HG03039 (cell line): ENCODE results near the gene LY9.

ENCODE experiments used
- ATAC-seq: cut with Tn5 transposase; IDR thresholded peaks from one replicate; pipeline ENCODE4 v1.9.1; 2021; ENCODE audit warnings: mild to moderate bottlenecking, moderate library complexity; ENCODE audit not compliant: unreplicated experiment

LY9 gene

DNA sequence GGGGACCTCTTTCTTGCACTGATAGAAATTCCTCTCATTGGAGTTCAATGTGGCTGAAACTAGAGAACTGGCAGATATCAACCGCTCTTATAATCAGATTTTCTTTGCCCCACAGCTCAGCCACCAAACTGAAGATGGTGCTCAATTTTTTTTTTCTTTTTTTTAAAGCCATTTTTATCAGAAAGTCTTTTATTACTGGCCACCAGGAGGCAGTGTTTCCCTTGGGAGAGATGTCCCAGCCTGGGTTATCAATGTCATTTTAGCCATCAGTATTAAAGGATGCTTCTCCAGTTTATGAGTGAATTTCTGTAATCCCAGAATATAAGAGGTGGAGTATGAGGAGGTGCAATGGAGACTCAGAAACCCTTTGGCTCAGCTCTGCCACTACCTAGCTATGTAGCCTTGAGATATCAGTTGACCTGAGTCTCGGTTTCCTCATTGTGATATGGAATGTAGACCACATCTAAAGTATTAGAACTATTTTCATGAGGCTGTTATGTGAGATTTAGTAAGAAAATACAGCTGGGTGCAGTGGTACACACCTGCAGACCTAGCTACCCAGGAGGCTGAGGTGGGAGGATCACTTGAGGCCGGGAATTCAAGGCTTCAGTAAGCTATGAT, 39.1 kb downstream of the LY9 start:
- no peak for ATAC-seq

DNA sequence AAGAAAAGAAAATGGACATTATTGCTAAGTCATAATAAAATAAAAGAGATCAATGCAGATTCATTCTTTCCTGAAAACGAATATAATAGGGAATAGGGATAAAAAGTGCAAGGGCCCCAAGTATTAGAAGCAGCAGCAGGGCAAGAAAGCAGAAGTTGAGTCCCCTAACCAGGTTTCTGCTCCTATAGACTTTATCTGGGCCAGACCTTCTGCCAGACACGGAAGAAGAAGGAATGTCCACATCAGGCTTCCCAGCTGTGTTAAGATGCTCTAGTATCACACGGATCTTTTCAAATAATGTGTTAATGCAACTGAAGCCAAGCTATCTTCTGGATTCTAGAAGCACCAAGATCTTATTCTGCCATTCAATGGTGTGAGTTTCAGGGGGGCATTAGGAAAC, 39.8 kb downstream of the LY9 start:
- ATAC-seq: no peak

- no peak for ATAC-seq
Measured at GRCh38 chr1:160836561-160836960, 40.6 kb downstream of the LY9 start.

GRCh38 chr1:160836981-160837557, 41.1 kb downstream of the LY9 start:
- ATAC-seq: no peak

- ATAC-seq: peak; percentile 76
Measured at GRCh38 chr1:160837558-160838205, 41.7 kb downstream of the LY9 start.

- ATAC-seq: no peak
Measured at GRCh38 chr1:160838888-160839287, 42.9 kb downstream of the LY9 start.

DNA sequence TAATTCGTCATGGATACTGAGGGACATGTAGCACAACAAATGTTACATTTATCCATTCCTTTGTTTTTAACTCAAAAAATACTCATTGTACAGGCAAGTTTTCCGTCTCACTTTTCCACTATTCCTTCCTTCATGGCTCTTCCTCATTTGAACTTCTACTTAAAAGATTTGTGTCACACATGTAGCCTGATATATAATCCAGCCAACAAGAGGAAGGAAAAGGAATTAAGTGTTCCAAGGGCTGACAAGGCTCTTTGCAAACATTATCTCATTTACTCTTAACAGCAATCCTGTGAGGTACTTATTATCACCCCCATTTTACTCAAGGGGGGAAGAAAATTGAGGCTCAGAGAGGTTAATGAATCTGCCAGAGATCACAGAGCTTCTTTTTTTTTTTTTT, 43.8 kb downstream of the LY9 start:
- ATAC-seq: no peak

- ATAC-seq: no peak
Measured at GRCh38 chr1:160841079-160841478, 45.1 kb downstream of the LY9 start.

- no peak for ATAC-seq
Measured at GRCh38 chr1:160844447-160845232, 48.7 kb downstream of the LY9 start.

DNA sequence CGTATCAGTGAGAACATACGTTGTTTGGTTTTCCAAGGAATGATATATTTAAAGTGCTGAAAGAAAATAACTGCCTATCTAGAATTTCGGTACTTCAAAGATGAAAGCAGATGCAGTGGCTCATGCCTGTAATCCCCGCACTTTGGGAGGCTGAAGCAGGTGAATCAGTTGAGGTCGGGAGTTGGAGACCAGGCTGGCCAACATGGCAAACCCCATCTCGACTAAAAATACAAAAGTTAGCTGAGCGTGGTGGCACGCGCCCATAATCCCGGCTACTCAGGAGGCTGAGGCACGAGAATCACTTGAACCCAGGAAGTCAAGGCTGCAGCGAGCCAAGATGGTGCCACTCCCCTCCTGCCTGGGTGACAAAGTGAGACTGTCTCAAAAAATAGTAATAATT, 50.3 kb downstream of the LY9 start:
- no peak for ATAC-seq

GRCh38 chr1:160850541-160850940, 54.6 kb downstream of the LY9 start:
- no peak for ATAC-seq

DNA sequence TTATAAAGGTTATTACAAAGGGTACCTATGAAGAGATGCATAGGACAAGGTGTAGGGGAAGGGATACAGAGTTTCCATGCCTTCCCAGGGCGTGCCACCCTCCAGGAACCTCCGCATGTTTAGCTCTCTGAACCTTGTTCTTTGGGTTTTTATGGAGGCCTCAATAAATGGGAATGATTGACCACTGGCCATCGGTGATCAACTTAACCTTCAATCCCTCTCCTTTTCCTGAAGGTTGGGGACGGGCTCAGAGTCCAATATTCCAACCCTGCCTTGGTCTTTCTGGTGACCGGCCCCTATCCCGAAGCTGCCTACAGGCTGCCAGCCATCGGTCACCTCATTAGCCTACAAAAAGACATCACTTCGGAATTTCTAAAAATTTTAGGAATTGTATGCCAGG, 55.0 kb downstream of the LY9 start:
- ATAC-seq: no peak

GRCh38 chr1:160853014-160853413, 57.0 kb downstream of the LY9 start:
- no peak for ATAC-seq

DNA sequence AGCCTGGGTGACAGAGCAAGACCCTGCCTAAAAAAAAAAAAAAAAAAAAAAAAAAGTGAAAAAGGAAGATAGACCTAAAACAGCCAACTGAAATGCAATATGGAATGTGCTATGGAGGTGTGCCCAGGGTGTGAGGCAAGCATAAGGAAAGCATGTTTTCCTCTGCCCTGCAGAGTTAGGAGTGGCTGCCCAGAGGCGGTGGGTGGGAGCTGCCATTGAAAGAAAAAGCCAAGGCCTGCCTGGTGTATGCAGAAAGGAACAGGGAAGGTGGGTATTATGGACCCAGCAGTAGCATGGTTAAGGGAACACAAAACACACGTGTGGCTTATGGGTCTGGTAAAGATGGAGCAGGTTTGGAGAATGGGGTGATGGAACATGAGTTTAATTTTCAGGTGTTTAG, 57.8 kb downstream of the LY9 start:
- ATAC-seq: no peak

DNA sequence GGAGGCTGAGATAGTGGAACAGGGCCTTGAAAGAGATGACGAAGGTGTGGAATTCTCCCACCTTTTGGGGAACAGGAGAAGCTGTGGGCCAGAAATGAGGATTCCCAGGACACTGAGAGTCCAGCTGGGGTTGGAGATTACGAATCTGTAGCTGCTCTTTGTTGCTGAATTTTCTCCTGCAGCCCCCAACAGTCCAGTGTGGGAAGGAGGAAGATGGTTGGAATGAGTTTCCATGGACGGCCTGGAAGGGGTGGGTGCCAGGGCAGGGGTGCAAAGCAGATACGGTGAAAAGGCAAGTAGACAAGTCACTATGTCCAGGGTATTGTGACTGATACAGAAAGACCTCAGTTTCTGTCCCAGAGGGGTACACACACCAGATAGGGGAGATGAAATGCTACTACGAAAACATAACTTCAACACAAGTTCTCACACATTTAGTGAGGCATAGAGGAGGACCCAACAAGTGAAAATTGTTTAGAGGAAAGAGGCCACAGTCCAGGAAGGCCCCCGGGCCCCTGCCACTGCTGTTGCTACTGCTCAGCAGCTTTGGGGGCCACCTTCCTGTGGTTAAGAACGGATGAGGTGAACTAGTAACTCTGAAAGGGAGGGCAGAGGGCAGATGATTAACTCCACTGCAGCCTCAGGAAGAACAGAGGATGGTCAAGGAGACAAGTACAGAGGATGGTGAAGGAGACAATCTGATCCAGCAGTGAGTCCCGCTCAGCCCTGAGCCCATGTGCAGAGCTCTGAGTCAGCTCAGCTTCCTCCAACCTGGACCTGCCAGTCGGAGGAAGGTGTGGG, 59.4 kb downstream of the LY9 start:
- ATAC-seq: no peak

GRCh38 chr1:160858097-160858496, 62.1 kb downstream of the LY9 start:
- ATAC-seq: no peak

GRCh38 chr1:160858507-160858906, 62.5 kb downstream of the LY9 start:
- no peak for ATAC-seq

DNA sequence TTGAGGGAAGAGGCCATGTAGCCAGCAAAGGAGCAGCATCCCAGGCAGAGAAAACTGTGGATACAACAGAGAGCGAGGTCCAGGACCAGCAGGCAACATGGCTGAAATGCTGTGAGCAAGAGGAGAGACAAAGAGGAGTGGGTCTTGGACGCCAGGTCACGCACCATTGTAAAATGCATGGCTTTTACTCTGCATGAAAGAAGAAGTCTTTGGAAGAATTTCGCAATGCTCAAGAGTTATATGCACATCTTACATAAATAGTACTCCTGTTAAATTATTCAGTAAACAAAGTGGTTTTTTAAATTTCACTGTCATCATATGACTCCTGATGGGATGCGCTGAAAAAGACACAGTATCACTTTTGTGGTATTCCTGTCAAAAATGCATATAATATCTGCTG, 63.2 kb downstream of the LY9 start:
- ATAC-seq: no peak

DNA sequence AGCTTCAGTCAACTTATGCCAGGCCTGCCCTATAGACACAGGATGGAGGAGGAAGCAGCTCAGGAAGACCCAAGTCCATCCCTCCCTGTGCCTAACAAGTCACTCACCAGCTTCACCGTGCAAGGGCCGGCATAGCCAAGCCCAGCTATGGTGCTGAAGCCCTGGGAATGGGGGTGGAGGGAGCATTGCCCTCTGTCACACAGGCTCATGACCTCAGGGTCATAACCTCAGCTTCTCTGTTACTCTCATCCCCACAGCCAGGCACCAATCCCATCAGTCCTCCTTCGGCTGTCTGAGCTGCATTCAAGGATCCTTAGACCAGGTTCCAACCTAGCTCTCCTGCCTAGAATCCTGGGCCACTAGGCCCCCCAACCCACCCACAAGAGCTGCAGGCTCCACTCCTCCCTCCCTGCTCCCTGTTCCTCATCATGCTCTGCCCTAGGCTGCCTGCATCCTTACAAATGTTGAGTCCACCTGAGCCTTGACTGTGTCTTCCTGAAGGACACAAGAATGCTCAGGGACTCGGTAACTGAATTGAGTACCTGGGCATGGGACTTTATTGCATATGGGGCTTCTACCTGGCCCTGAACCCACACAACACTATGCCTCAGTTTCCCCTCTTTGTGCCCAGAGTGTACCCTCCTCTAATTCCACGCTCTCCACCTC, 65.0 kb downstream of the LY9 start:
- ATAC-seq: no peak
